HFF-Myc (cell line): ENCODE data around the gene FOXF1.
A peak's percentile ranks its signal among the peaks of the same experiment; 100 is the strongest.

ENCODE experiments used
- DNase-seq: peaks from one replicate; pipeline ENCODE4 v3.0.0-alpha.2; 2011; ENCODE audit warnings: low read depth; ENCODE audit errors: extremely low read depth
- H3K4me3 ChIP-seq: replicated peaks from 2 replicates; pipeline ENCODE4 v1.5.1; 2011; ENCODE audit warnings: low read depth, mild to moderate bottlenecking, control low read depth, low read length
- CTCF ChIP-seq: IDR thresholded peaks from 2 replicates; pipeline ENCODE4 v1.5.1; 2012; ENCODE audit warnings: mild to moderate bottlenecking, low read depth, low read length, control low read depth; ENCODE audit errors: missing control alignments

The FOXF1 gene

GRCh38 chr16:86496262-86496928, 13.9 kb upstream of the FOXF1 start:
- TF ChIP-seq CTCF: no peak
- peak overlapping the region; percentile 20 for H3K4me3 ChIP-seq
- no peak for DNase-seq

GRCh38 chr16:86496929-86497461, 13.3 kb upstream of the FOXF1 start:
- DNase-seq: no peak
- no peak for TF ChIP-seq CTCF
- peak overlapping the region; percentile 20 for H3K4me3 ChIP-seq

GRCh38 chr16:86497551-86498021, 12.7 kb upstream of the FOXF1 start:
- DNase-seq: no peak
- H3K4me3 ChIP-seq: 0 out of 2 replicates have a peak overlapping the region, but pooled peaks have one; percentile 11
- TF ChIP-seq CTCF: no peak

GRCh38 chr16:86498155-86498670, 12.1 kb upstream of the FOXF1 start:
- peak; percentile 19 for TF ChIP-seq CTCF
- peak overlapping the region; percentile 28 for H3K4me3 ChIP-seq
- no peak for DNase-seq

GRCh38 chr16:86498671-86499439, 11.5 kb upstream of the FOXF1 start:
- no peak for DNase-seq
- TF ChIP-seq CTCF: no peak
- H3K4me3 ChIP-seq: peak overlapping the region; percentile 28

- DNase-seq: no peak
- H3K4me3 ChIP-seq: peak overlapping the region; percentile 28; the same call in 1 of the 2 replicates
- no peak for TF ChIP-seq CTCF
These were observed 10.9 kb upstream of the FOXF1 start for GRCh38 chr16:86499440-86499786.
